Astrocyte of the spinal cord (primary cell): Measurements from ENCODE around the gene CSTPP1.

Experiments used
- DNase-seq: peaks from one replicate; pipeline ENCODE4 v3.0.0; 2011; ENCODE audit warnings: low read depth, low spot score
- H3K4me3 ChIP-seq: 2 replicates; pipeline ENCODE4 v1.5.1; 2011; ENCODE audit warnings: low read depth, mild to moderate bottlenecking, low read length, moderate library complexity
- in situ Hi-C: cut with HindIII; loops from 2 replicates; pipeline ENCODE4 v1.10.0; 2017; ENCODE audit warnings: low sequenced_read_pairs
- TF ChIP-seq, protein P1 (sequence below): IDR thresholded peaks from 2 replicates; pipeline ENCODE4 v1.5.1; 2012; ENCODE audit warnings: low read depth, mild to moderate bottlenecking, low read length, inconsistent platforms

Gene CSTPP1

DNA sequence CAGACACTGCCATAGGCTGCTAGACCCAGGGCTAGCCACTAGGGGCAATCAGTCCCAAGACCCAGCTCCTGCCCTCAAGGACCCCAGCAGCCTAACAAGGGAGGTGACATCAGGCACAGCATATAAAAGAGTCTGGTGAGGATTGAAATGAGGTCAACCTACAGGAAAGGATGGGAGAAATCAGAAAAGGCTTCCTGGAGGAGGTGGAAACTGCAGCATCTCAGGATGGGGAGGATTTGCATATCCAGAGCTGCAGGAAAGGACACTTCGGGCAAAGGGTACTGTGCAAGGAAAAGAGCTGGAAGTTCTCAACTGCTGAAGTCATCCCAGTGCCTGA lies 243.1 kb downstream of the CSTPP1 start:
- H3K4me3 ChIP-seq, result no peak overlapping the region
- TF ChIP-seq, protein P1, sequence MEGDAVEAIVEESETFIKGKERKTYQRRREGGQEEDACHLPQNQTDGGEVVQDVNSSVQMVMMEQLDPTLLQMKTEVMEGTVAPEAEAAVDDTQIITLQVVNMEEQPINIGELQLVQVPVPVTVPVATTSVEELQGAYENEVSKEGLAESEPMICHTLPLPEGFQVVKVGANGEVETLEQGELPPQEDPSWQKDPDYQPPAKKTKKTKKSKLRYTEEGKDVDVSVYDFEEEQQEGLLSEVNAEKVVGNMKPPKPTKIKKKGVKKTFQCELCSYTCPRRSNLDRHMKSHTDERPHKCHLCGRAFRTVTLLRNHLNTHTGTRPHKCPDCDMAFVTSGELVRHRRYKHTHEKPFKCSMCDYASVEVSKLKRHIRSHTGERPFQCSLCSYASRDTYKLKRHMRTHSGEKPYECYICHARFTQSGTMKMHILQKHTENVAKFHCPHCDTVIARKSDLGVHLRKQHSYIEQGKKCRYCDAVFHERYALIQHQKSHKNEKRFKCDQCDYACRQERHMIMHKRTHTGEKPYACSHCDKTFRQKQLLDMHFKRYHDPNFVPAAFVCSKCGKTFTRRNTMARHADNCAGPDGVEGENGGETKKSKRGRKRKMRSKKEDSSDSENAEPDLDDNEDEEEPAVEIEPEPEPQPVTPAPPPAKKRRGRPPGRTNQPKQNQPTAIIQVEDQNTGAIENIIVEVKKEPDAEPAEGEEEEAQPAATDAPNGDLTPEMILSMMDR, result peak; percentile 75
- no peak for DNase-seq
- in situ Hi-C loops, result no loop called here

DNA sequence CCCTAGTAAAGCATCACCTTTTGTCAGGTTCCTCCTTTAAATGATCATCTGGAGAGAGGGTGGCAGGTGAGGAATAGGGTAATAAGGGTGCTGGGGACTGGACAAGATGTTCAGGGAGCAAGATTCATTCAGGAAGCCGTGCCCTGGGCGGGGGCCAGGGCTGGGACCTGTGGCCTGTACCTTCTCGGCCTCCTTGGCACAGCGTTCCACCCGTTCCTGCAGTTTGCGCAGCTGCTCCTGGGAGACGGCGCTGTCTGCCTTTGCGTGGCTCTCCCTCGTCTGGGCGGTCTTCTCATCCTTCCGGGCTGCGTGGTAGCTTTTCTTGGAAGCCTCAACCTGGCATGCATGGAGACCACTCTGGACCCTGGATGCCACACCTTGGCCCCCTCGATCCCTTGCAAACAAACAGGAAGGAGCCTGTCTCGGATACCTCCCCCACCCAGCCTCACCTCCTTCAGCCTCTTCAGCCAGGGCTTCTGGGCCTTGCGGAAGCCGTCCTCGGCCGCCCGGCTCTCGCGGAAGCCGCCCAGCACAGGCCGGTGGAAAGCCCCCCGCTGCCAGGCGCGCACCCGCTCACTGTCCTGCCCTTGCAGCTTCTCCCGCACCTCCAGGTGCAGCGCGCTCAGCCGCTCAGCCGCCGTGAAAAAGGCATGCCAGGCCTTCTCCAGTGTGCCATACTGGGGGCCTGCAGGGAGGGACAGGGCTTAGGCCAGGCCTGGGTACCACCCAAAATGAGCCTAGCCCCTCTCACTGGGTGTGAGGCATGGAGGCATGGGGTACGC lies 243.6 kb downstream of the CSTPP1 start:
- no peak for DNase-seq
- TF ChIP-seq, protein P1, result no peak
- in situ Hi-C loops, result no loop called here
- no peak overlapping the region for H3K4me3 ChIP-seq

DNA sequence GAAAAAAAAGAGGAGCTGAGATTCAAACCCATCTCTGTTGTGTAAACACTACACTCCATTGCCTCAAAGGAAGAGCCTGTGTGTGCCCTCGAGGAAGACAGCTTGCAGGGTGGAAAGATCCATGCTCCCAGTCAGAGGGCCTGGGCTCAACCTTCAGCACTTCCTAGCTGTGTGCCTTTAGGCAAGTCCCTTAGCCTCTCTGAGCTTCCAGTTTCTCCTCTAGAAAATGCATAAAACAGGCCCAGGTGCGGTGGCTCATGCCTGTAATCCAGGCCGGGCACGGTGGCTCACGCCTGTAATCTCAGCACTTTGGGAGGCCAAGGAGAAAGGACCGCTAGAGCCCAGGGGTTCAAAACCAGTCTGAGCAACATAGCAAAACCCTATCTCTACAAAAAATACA lies 244.7 kb downstream of the CSTPP1 start:
- in situ Hi-C loops, result no loop called here
- H3K4me3 ChIP-seq, result no peak overlapping the region
- no peak for DNase-seq
- TF ChIP-seq, protein P1, result no peak

DNA sequence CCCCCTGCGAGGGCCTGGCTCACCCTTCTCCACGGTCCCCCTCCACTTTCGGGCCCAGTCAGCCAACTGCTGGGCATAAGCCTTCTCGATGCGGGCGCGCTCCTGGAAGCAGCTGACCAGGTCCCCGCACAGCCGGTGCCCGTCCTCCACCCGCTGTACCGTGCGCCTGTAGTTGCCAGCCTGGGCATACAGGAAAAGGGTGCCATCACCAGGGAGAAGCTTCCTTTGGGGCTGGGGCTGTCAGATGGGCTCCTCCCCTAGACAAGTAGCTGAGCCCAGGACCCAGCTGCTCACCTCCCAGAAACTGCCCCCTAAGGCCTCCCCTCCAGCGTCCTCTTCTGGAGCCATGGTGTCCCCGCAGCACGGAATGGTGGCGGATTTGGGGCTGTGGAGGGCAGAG lies 245.8 kb downstream of the CSTPP1 start:
- no peak for DNase-seq
- TF ChIP-seq, protein P1, result no peak
- no peak overlapping the region for H3K4me3 ChIP-seq
- in situ Hi-C loops, result no loop called here

DNA sequence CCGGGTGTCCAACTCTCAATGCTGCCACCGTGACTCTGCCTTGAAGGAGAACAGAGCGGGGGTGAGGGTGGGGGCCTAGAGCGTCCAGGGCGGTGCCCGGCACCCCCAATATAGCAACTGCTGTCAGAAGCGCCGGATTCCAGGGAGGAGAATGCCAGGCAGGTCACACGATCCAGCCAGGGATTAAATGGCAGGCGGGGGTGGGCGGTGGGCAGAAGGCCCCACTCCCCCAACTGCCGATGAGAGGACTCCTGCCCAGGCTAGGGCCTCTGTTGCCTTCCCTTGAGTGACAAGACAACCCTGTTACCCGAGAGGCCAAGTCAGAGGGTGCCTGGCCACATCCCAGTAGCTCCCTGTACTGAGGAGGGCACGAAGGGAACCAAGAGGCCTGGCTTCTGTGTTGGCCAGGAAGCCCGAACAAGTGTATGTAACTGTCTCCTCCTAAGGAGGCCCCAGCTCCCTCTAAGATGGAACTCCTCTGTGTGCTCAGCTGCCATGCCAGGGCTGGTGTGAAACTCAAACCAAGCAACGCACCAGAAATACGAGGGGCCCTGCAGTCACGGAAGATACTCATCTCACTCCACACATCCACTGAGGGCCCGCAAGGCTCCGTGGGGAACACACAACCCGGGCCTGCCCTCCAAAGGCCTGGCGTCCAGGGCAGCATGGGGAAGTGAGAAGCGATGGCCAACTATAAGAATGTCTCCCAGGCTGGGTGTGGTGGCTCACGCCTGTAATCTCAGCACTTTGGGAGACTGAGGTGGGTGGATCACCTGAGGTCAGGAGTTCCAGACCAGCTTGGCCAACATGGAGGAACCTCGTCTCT lies 246.7 kb downstream of the CSTPP1 start:
- in situ Hi-C loops, result no loop called here
- TF ChIP-seq, protein P1, result no peak

DNA sequence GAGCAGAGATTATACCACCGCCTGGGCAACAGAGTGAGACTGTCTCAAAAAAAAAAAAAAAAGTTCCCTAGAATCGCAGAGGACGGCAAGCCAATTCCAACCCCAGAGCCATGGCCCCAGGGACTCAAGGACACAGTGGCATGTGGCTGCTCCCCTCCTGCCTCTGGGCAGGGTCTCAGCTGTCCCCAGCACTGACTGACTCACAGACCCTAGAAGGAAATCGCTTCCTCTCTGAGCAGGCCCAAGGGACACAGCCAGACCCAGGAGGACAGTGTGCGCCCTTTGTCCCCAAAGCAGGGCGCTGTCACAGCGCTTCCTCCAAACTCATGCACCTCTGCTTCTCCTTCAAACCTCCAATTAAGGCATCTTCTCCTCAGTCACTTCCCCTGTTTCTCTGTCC lies 247.4 kb downstream of the CSTPP1 start:
- TF ChIP-seq, protein P1, result no peak
- no peak for DNase-seq
- H3K4me3 ChIP-seq, result no peak overlapping the region
- in situ Hi-C loops, result no loop called here

More for the DNA sequence above, 246.7 kb downstream of the CSTPP1 start:
- H3K4me3 ChIP-seq, result no peak overlapping the region
- no peak for DNase-seq
